K562 (cell line): ENCODE data around the gene RBP3. TPM values are rescaled to one million over a fixed set of nuclear protein-coding genes. Genes with fewer than 3 reads are reported as not detected.
A peak's percentile ranks its signal among the peaks of the same experiment; 100 is the strongest.

Experiments
- ATAC-seq: fragments of 200-7000 bp; cut with Tn5 transposase; 3 replicates; pipeline ENCODE4 v1.9.1; 2020; ENCODE audit warnings: moderate library complexity
- BruUV-seq: library from RNA; stranded (reverse); fragments of 400-500 nt; replicated peaks from 2 replicates; lab custom pipeline; 2021; lab: Mats Ljungman, UMichigan
- CTCF ChIA-PET: fragments of 300-600 bp; formaldehyde crosslinking; extraction: SDS; loops from one replicate; lab custom pipeline; 2021; ENCODE audit warnings: low intra/inter-chr PET ratio; lab: Yijun Ruan, JAX
- POLR2A ChIA-PET: fragments of 300-600, 350-650 bp; sonication (Branson Sonifier 250); formaldehyde crosslinking; extraction: SDS; loops from one replicate; lab custom pipeline; 2021; ENCODE audit warnings: antibody characterized with exemption, inconsistent platforms; lab: Yijun Ruan, JAX
- DNase-seq, 4 experiments: peaks; one replicate each; pipeline versions ENCODE4 v3.0.0 to v3.0.0-alpha.2; 2011 to 2018; ENCODE audit warnings: low spot score in 3 of 4, mixed read lengths in 3 of 4; ENCODE audit errors: extremely low read depth in 1 of 4
- FAIRE-seq: peaks from 2 replicates; lab custom pipeline; 2011; peaks lifted over from hg19 to GRCh38; lab: Jason Lieb, UNC
- H2AFZ ChIP-seq: 2 replicates; pipeline ENCODE4 v1.6.0; 2011; ENCODE audit warnings: low read depth, low read length, control low read depth, inconsistent platforms
- H3K27ac ChIP-seq: fragments of 200-600 bp; 3 replicates; pipeline ENCODE4 v1.8.0; 2011; ENCODE audit warnings: low read depth, mild to moderate bottlenecking, control low read depth, inconsistent platforms, low read length, moderate library complexity, mixed read lengths; ENCODE audit errors: extremely low read depth
- H3K27me3 ChIP-seq, 2 experiments: fragments of 300-600 bp in 1 of 2; 2 replicates in 1 of 2; 3 replicates in 1 of 2; pipeline versions ENCODE4 v1.6.0 to v1.8.0; 2011; ENCODE audit warnings: inconsistent platforms in 2 of 2, low read length in 2 of 2, mild to moderate bottlenecking in 1 of 2, mixed read lengths in 1 of 2, moderate library complexity in 1 of 2; ENCODE audit not compliant: control insufficient read depth in 2 of 2, insufficient read depth in 2 of 2
- H3K36me3 ChIP-seq: fragments of 300-600 bp; 3 replicates; pipeline ENCODE4 v1.8.0; 2011; ENCODE audit warnings: mild to moderate bottlenecking, low read length, inconsistent platforms; ENCODE audit not compliant: control insufficient read depth, insufficient read depth
- H3K4me1 ChIP-seq, 2 experiments: fragments of 200-600 bp in 1 of 2; replicated peaks in 1 of 2; 2 replicates in 1 of 2; 3 replicates in 1 of 2; pipeline versions ENCODE4 v1.5.1 to v1.8.0; 2011; ENCODE audit warnings: inconsistent platforms in 2 of 2, low read length in 2 of 2, mild to moderate bottlenecking in 1 of 2, mixed read lengths in 1 of 2, moderate library complexity in 1 of 2; ENCODE audit not compliant: control insufficient read depth in 2 of 2, insufficient read depth in 2 of 2
- H3K4me2 ChIP-seq: 2 replicates; pipeline ENCODE4 v1.6.1; 2011; ENCODE audit warnings: low read length, control low read depth, inconsistent platforms, mixed read lengths; ENCODE audit not compliant: insufficient read depth
- H3K4me3 ChIP-seq: fragments of 200-600 bp; sonication (generic), shearing (Covaris generic); 2 replicates; pipeline ENCODE4 v1.5.1; 2016; ENCODE audit warnings: control low read depth, inconsistent platforms
- H3K79me2 ChIP-seq: fragments of 200-600 bp; 3 replicates; pipeline ENCODE4 v1.8.0; 2011; ENCODE audit warnings: low read length, inconsistent platforms; ENCODE audit not compliant: control insufficient read depth, insufficient read depth
- H3K9ac ChIP-seq, 2 experiments: 2 replicates each; pipeline versions ENCODE4 v1.6.0 to v1.6.1; 2011; ENCODE audit warnings: low read depth in 2 of 2, low read length in 2 of 2, control low read depth in 1 of 2, inconsistent platforms in 1 of 2, mild to moderate bottlenecking in 1 of 2, mixed read lengths in 1 of 2; ENCODE audit not compliant: insufficient read depth in 1 of 2
- H3K9me1 ChIP-seq: one replicate; pipeline ENCODE4 v1.6.0; 2011; ENCODE audit warnings: inconsistent platforms, mild to moderate bottlenecking, low read length, moderate library complexity; ENCODE audit not compliant: control insufficient read depth, insufficient read depth
- H3K9me3 ChIP-seq: replicated peaks from 2 replicates; pipeline ENCODE4 v1.5.1; 2011; ENCODE audit warnings: low read depth, low read length, inconsistent platforms; ENCODE audit not compliant: control insufficient read depth, insufficient read depth
- H4K20me1 ChIP-seq: replicated peaks from 2 replicates; pipeline ENCODE4 v1.6.1; 2011; ENCODE audit warnings: low read length, inconsistent platforms, mixed read lengths; ENCODE audit not compliant: control insufficient read depth, insufficient read depth
- DPF2 ChIP-seq: fragments of 450-650 bp; IDR thresholded peaks from 2 replicates; pipeline ENCODE4 v1.6.1; 2016
- ERF ChIP-seq: fragments of 450-650 bp; formaldehyde crosslinking; IDR thresholded peaks from 2 replicates; pipeline ENCODE4 v1.4.0; 2020; ENCODE audit warnings: mild to moderate bottlenecking, mixed read lengths
- FOXJ2 ChIP-seq: fragments of 200-800 bp; sonication (Bioruptor generic); IDR thresholded peaks from 2 replicates; pipeline ENCODE4 v1.6.1; 2016; ENCODE audit warnings: missing genetic modification characterization, missing compliant biosample characterization
- FUS ChIP-seq: fragments of 200-400 bp; formaldehyde crosslinking; optimal IDR thresholded peaks from 2 replicates; pipeline ENCODE3; 2017; ENCODE audit warnings: low read depth, low read length
- HES1 ChIP-seq: fragments of 450-650 bp; IDR thresholded peaks from 2 replicates; pipeline ENCODE4 v1.6.1; 2016; ENCODE audit warnings: low read depth, mild to moderate bottlenecking, moderate library complexity
- IRF2 ChIP-seq: sonication (generic); formaldehyde crosslinking; IDR thresholded peaks from 2 replicates; pipeline ENCODE4 v1.8.1; 2022; ENCODE audit warnings: mild to moderate bottlenecking, missing genetic modification reagents
- MAFF ChIP-seq: IDR thresholded peaks from 2 replicates; pipeline ENCODE4 v1.6.1; 2012; ENCODE audit warnings: low read length, improper control_type of control experiment
- MYNN ChIP-seq, 2 experiments: sonication (generic); formaldehyde crosslinking in 1 of 2; IDR thresholded peaks; 2 replicates each; pipeline versions ENCODE4 v1.5.0 to v1.6.1; 2016 to 2020; ENCODE audit warnings: antibody characterized with exemption in 1 of 2, missing genetic modification reagents in 1 of 2
- PHF21A ChIP-seq: fragments of 450-650 bp; IDR thresholded peaks from 2 replicates; pipeline ENCODE4 v1.6.1; 2017; ENCODE audit warnings: low read depth, borderline replicate concordance
- SNIP1 ChIP-seq: fragments of 450-650 bp; IDR thresholded peaks from 2 replicates; pipeline ENCODE4 v1.7.1; 2017; ENCODE audit warnings: low read depth, mild to moderate bottlenecking
- TSC22D4 ChIP-seq: fragments of 450-650 bp; IDR thresholded peaks from 2 replicates; pipeline ENCODE4 v1.6.1; 2016; ENCODE audit warnings: missing genetic modification characterization, missing biosample characterization, control low read depth
- ZBTB8A ChIP-seq: fragments of 450-650 bp; IDR thresholded peaks from 2 replicates; pipeline ENCODE4 v1.6.1; 2018; ENCODE audit warnings: mild to moderate bottlenecking, moderate library complexity; ENCODE audit not compliant: partially characterized antibody
- ZFX ChIP-seq: sonication (generic); formaldehyde crosslinking; IDR thresholded peaks from 2 replicates; pipeline ENCODE4 v1.8.0; 2022; ENCODE audit warnings: mild to moderate bottlenecking, missing genetic modification reagents, moderate library complexity
- ZNF511 ChIP-seq: sonication (generic); formaldehyde crosslinking; IDR thresholded peaks from 2 replicates; pipeline ENCODE4 v1.8.0; 2022; ENCODE audit warnings: mild to moderate bottlenecking, missing genetic modification reagents
- WGBS: fragments of 100-300 bp; shearing (Covaris generic); methylation state at CpG from one replicate; pipeline ENCODE4 v1.1.6; 2016; ENCODE audit warnings: low coverage, mixed read lengths; ENCODE audit not compliant: insufficient coverage; ENCODE audit errors: missing lambda C conversion rate; 5-methylcytosine and 5-hydroxymethylcytosine counted together
- in situ Hi-C: fragments of 300-500 bp; cut with MboI; formaldehyde crosslinking; loops from 4 replicates; pipeline ENCODE4 v1.15.0; 2018; ENCODE audit warnings: inconsistent platforms, mixed read lengths
- intact Hi-C: fragments of 100-400 bp; cut with micrococcal nuclease; formaldehyde crosslinking; loops from 2 replicates; pipeline ENCODE4 v1.14.2; 2022
- polyA plus RNA-seq, 8 experiments: library from polyadenylated mRNA; depleted of rRNA in 4 of 8; stranded (reverse) in 5 of 8; unstranded in 3 of 8; fragments of >200 nt; fragmentation: Nextera tagmentation in 2 of 8; fragmentation: Illumina TruSeq in 1 of 8; extraction: Ambion mirVana in 2 of 8; extraction: Trizol in 1 of 8; gene quantifications; 2 replicates each; pipeline versions ENCODE4 v1.2.1 to v1.2.3, GENCODE V29; 2011 to 2014; ENCODE audit warnings: inconsistent platforms in 1 of 8, missing spikeins in 1 of 8
- total RNA-seq, 7 experiments: library from RNA; depleted of rRNA in 6 of 7; stranded (reverse); fragments of >200 nt in 6 of 7; fragmentation: Illumina TruSeq in 2 of 7; extraction: Trizol in 2 of 7; gene quantifications; 2 replicates each; pipeline versions ENCODE4 v1.2.1 to v1.2.3, GENCODE V29; 2011 to 2021; ENCODE audit warnings: low replicate concordance in 1 of 7
- TF ChIP-seq, protein P1 (sequence below): sonication (generic); formaldehyde crosslinking; IDR thresholded peaks from 2 replicates; pipeline ENCODE4 v1.5.0; 2020; ENCODE audit warnings: missing genetic modification reagents
- TF ChIP-seq, protein P2 (sequence below): fragments of 250-450 bp; sonication (Bioruptor Pico); IDR thresholded peaks from 2 replicates; pipeline ENCODE4 v1.4.0; 2020; ENCODE audit warnings: borderline replicate concordance
- TF ChIP-seq, protein P3 (sequence below): fragments of 450-650 bp; formaldehyde crosslinking; IDR thresholded peaks from 2 replicates; pipeline ENCODE4 v1.4.0; 2022; ENCODE audit warnings: mild to moderate bottlenecking, moderate library complexity

RBP3 gene
- total and polyA plus RNA-seq, 9 of the 15 experiments (the other 6 are each of a cell fraction or from before 2014, with no cell fraction given), result not detected

- Histone ChIP-seq H3K9ac (peak overlapping the region in 1 of 2 experiments; percentile 88; a peak in 2 of 4 replicates), H3K4me3 (no peak overlapping the region), H3K4me1 (peaks cover 38 to 45% of the 10 kb centered on the region in 2 experiments), H3K27me3 (no peaks in the 10 kb centered on the region), H2AFZ (peak overlapping the region; percentile 87), H3K79me2 (no peaks in the 10 kb centered on the region), H4K20me1 (no peaks in the 10 kb centered on the region), H3K27ac (peak overlapping the region; percentile 39; the same call in 2 of the 3 replicates), H3K9me1 (no peaks in the 10 kb centered on the region), H3K9me3 (no peaks in the 10 kb centered on the region), H3K36me3 (no peaks in the 10 kb centered on the region), H3K4me2 (peak overlapping the region; percentile 49)
- BruUV-seq, result no TSS peak
- CTCF ChIA-PET, result no interaction called here
- POLR2A ChIA-PET, result interaction anchor here (0.6 to 1.2 kb wide), 3 partner anchors 10 to 245 kb away, joined by 4 to 5 read pairs (median 4); no protein-coding TSS in a partner anchor
- in situ Hi-C loops (no loop called here), intact Hi-C loops (no loop called here)
- DNase-seq (peak; percentile 79 to 90 (median 82)), ATAC-seq (peak; percentile 90), FAIRE-seq (no peak)
- WGBS, result 3% methylated on average over 11 of the region's 11 CpGs
- TF ChIP-seq, protein P1, sequence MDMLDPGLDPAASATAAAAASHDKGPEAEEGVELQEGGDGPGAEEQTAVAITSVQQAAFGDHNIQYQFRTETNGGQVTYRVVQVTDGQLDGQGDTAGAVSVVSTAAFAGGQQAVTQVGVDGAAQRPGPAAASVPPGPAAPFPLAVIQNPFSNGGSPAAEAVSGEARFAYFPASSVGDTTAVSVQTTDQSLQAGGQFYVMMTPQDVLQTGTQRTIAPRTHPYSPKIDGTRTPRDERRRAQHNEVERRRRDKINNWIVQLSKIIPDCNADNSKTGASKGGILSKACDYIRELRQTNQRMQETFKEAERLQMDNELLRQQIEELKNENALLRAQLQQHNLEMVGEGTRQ (CRISPR knock-in tag), result peak; percentile 88
- TF ChIP-seq TSC22D4 (tag), result no peak
- no peak for TF ChIP-seq ZFX (CRISPR knock-in tag)
- TF ChIP-seq PHF21A, result 0 out of 2 replicates have a peak, but pooled peaks have one; percentile 48
- TF ChIP-seq DPF2, result peak; percentile 65; the same call in 1 of the 2 replicates
- peak; percentile 47; the same call in 1 of the 2 replicates for TF ChIP-seq HES1
- no peak for TF ChIP-seq IRF2 (CRISPR knock-in tag)
- no peak for TF ChIP-seq FUS
- TF ChIP-seq SNIP1, result peak; percentile 68; the same call in 1 of the 2 replicates
- TF ChIP-seq ZBTB8A, result no peak
- no peak for TF ChIP-seq ERF (CRISPR knock-in tag)
- TF ChIP-seq MYNN (IDR thresholded peaks at IDR 0.05), result no peak
- no peak for TF ChIP-seq MYNN (CRISPR knock-in tag; IDR thresholded peaks at IDR 0.05)
- TF ChIP-seq FOXJ2 (tag), result 0 out of 2 replicates have a peak, but pooled peaks have one; percentile 24
- no peak for TF ChIP-seq MAFF
- TF ChIP-seq, protein P2, sequence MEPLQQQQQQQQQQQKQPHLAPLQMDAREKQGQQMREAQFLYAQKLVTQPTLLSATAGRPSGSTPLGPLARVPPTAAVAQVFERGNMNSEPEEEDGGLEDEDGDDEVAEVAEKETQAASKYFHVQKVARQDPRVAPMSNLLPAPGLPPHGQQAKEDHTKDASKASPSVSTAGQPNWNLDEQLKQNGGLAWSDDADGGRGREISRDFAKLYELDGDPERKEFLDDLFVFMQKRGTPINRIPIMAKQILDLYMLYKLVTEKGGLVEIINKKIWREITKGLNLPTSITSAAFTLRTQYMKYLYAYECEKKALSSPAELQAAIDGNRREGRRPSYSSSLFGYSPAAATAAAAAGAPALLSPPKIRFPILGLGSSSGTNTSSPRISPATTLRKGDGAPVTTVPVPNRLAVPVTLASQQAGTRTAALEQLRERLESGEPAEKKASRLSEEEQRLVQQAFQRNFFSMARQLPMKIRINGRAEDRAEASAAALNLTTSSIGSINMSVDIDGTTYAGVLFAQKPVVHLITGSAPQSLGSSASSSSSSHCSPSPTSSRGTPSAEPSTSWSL (CRISPR knock-in tag), result no peak
- TF ChIP-seq, protein P3, sequence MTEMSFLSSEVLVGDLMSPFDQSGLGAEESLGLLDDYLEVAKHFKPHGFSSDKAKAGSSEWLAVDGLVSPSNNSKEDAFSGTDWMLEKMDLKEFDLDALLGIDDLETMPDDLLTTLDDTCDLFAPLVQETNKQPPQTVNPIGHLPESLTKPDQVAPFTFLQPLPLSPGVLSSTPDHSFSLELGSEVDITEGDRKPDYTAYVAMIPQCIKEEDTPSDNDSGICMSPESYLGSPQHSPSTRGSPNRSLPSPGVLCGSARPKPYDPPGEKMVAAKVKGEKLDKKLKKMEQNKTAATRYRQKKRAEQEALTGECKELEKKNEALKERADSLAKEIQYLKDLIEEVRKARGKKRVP (CRISPR knock-in tag), result peak; percentile 26; the same call in 1 of the 2 replicates
- TF ChIP-seq ZNF511 (CRISPR knock-in tag), result peak; percentile 66; the same call in 1 of the 2 replicates
Observed at GRCh38 chr10:47326927-47327330, 21.2 kb upstream of the RBP3 start.
